Kidney (tissue), 14 donors: ENCODE data around the gene IQSEC2. TPM values are rescaled to one million over a fixed set of nuclear protein-coding genes. Genes with fewer than 3 reads are reported as not detected.
A peak's percentile ranks its signal among the peaks of the same experiment; 100 is the strongest.

Experiments used
- DNase-seq, 5 donors: peaks; one replicate each; pipeline ENCODE4 v3.0.0-alpha.2; 2013 to 2020
- FAIRE-seq: peaks from 2 replicates; lab custom pipeline; 2012; peaks lifted over from hg19 to GRCh38; lab: Jason Lieb, UNC
- H3K27ac ChIP-seq, 2 donors: one replicate each; pipeline ENCODE4 v1.7.0; 2013; ENCODE audit warnings: low read depth in 2 of 2, low read length in 2 of 2, inconsistent platforms in 1 of 2
- H3K27me3 ChIP-seq: one replicate; pipeline ENCODE4 v1.7.1; 2013; ENCODE audit warnings: low read length, inconsistent platforms; ENCODE audit not compliant: control insufficient read depth, insufficient read depth
- H3K36me3 ChIP-seq, 3 donors: one replicate each; pipeline versions ENCODE4 v1.7.0 to v1.7.1; 2013; ENCODE audit warnings: low read length in 3 of 3, control low read depth in 1 of 3, inconsistent platforms in 1 of 3; ENCODE audit not compliant: insufficient read depth in 3 of 3, control insufficient read depth in 2 of 3
- H3K4me1 ChIP-seq, 3 donors: one replicate each; pipeline versions ENCODE4 v1.7.0 to v1.7.1; 2013; ENCODE audit warnings: low read length in 3 of 3, inconsistent platforms in 1 of 3, low read depth in 1 of 3; ENCODE audit not compliant: control insufficient read depth in 2 of 3, insufficient read depth in 2 of 3
- H3K4me3 ChIP-seq, 3 donors: one replicate each; pipeline versions ENCODE4 v1.7.0 to v1.8.1; 2013; ENCODE audit warnings: low read length in 3 of 3, control low read depth in 1 of 3, inconsistent platforms in 1 of 3
- H3K9ac ChIP-seq, 3 donors: one replicate each; pipeline versions ENCODE4 v1.7.0 to v1.7.1; 2013; ENCODE audit warnings: low read length in 3 of 3, control low read depth in 1 of 3, inconsistent platforms in 1 of 3
- H3K9me3 ChIP-seq, 3 donors: one replicate each; pipeline versions ENCODE4 v1.7.0 to v1.7.1; 2013; ENCODE audit warnings: low read length in 3 of 3, control low read depth in 1 of 3, inconsistent platforms in 1 of 3; ENCODE audit not compliant: control insufficient read depth in 2 of 3, insufficient read depth in 1 of 3
- CTCF ChIP-seq: IDR thresholded peaks from 3 replicates; pipeline ENCODE4 v1.5.1; 2012; ENCODE audit warnings: mild to moderate bottlenecking, moderate library complexity, borderline replicate concordance; ENCODE audit not compliant: insufficient read depth; ENCODE audit errors: extremely low read depth
- intact Hi-C: fragments of 100-400 bp; cut with DNase I; formaldehyde crosslinking; loops from one replicate; pipeline ENCODE4 v1.11.1; 2022
- polyA plus RNA-seq: library from polyadenylated mRNA; stranded (reverse); fragments of 350-450 nt; fragmentation: Illumina TruSeq; extraction: RNeasy Lipid Tissue Mini Kit (QIAGEN cat#74804); gene quantifications from one replicate; pipeline ENCODE4 v1.2.3, GENCODE V29; 2014; ENCODE audit warnings: low read depth, low replicate concordance; ENCODE audit not compliant: insufficient read depth
- total RNA-seq: library from RNA; stranded (reverse); fragmentation: NEBNext Ultra II Directional; extraction: Animal tissue kit (Norgen Biotek cat#: 25700); gene quantifications from one replicate; pipeline ENCODE4 v1.2.1, GENCODE V29; 2021
- donor health status: control.
- donor health status: control.
- donor health status: control.
- donor health status: control.
- donor health status: control.
- donor health status: DM: yes; HTN: yes; CAD: no.
- donor health status: Normal renal cell carcinoma (clear cell type).

Gene IQSEC2
- total and polyA plus RNA-seq, 2 donors from 2014 or later: 20.9 to 56.2 TPM

GRCh38 chrX:53285591-53285990 is 4.2 kb upstream of the IQSEC2 start:
- peaks cover 0 to 16% (median 13%) of the 10 kb centered on the region in 3 donors for H3K4me1 ChIP-seq
- FAIRE-seq: no peak

DNA sequence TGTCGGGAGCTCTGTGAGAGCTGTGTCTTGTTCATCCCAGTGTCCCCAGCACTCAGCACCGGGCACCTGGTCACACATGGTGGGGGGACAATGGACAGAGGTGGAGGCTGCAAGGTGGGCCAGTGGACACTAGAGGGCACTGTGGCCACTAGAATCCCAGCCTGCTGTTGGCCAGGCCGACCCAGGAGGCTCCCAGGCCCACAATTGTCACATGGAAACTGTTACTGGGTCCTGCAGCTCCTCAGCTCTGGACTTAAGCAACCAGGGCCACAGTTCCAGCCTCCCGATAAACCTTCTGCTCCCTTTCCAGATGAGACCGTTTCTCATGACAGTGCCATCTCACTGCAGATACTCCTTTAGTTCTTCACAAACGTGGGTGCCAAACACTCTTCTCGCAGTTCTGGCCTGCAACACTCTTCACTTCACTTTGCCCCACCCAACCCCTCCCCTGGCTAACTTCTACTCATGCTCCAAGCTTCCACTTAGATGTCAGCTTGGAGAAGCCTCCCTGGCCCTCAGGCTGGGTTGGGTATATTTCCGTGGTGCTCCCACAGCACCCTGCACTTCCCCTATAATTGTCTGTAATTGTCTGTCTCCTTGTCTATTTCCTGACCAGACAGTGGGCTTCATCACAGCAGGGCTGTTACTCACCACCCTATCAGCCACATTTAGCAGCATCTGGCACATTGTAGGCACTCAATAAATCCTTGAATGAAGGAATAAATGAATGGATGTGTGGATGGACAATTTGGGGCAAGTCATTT is 3.5 kb upstream of the IQSEC2 start:
- intact Hi-C loops: no loop called here
- Histone ChIP-seq H3K36me3 (no peaks in the 10 kb centered on the region), H3K9me3 (no peaks in the 10 kb centered on the region), H3K4me1 (peaks cover 0 to 18% (median 13%) of the 10 kb centered on the region in 3 donors), H3K9ac (no peak overlapping the region), H3K27me3 (peaks cover 6% of the 10 kb centered on the region), H3K4me3 (no peak overlapping the region), H3K27ac (no peak overlapping the region)
- FAIRE-seq (no peak), DNase-seq (peak; percentile 45 to 83 (median 62))
- TF ChIP-seq CTCF: peak; percentile 51

More at GRCh38 chrX:53285591-53285990, 4.2 kb upstream of the IQSEC2 start:
- Histone ChIP-seq H3K4me3 (no peak overlapping the region), H3K9me3 (no peaks in the 10 kb centered on the region), H3K36me3 (no peaks in the 10 kb centered on the region), H3K27me3 (peaks cover 6% of the 10 kb centered on the region), H3K27ac (no peak overlapping the region), H3K9ac (no peak overlapping the region)
- DNase-seq: no peak
- TF ChIP-seq CTCF: no peak
- intact Hi-C loops: no loop called here

DNA sequence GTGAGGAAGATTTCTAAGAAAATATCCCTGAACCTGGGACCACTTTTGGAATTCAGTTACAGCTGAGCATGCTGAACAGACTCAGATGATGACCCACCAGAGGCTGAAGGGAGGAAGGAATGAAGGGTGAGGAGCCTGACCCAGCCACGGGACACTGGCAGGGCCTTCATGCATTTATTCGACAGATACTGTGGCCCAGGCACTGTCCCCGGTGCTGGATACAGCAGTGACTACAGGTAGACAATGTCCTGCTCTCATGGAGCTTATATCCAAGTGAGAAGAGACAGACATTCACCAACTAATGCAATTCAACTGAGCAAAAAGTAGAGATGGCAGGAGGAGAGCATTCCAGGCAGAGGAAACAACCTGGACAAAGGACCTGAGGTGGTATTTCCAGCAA is 2.2 kb upstream of the IQSEC2 start:
- no peak overlapping the region for H3K4me3 ChIP-seq
- no peaks in the 10 kb centered on the region for H3K36me3 ChIP-seq
- no peak overlapping the region for H3K27ac ChIP-seq
- no peaks in the 10 kb centered on the region for H3K9me3 ChIP-seq
- FAIRE-seq (no peak), DNase-seq (no peak)
- peaks cover 3% of the 10 kb centered on the region for H3K27me3 ChIP-seq
- H3K9ac ChIP-seq: no peak overlapping the region
- no peak for TF ChIP-seq CTCF
- intact Hi-C loops: no loop called here
- peaks cover 0 to 18% (median 13%) of the 10 kb centered on the region in 3 donors for H3K4me1 ChIP-seq
